CD4-positive, alpha-beta T cell treated with Interleukin-17A for 1 hour (primary cell): ENCODE data around the gene SNCB.
"Not testable (repeated sequence)": the region's sequence is repeated elsewhere in the genome, so short reads cannot be mapped to it uniquely, and the experiment has no call there.

ENCODE experiments used
- DNase-seq: peaks from one replicate; pipeline ENCODE4 v3.0.0-alpha.2; 2020

SNCB gene

DNA sequence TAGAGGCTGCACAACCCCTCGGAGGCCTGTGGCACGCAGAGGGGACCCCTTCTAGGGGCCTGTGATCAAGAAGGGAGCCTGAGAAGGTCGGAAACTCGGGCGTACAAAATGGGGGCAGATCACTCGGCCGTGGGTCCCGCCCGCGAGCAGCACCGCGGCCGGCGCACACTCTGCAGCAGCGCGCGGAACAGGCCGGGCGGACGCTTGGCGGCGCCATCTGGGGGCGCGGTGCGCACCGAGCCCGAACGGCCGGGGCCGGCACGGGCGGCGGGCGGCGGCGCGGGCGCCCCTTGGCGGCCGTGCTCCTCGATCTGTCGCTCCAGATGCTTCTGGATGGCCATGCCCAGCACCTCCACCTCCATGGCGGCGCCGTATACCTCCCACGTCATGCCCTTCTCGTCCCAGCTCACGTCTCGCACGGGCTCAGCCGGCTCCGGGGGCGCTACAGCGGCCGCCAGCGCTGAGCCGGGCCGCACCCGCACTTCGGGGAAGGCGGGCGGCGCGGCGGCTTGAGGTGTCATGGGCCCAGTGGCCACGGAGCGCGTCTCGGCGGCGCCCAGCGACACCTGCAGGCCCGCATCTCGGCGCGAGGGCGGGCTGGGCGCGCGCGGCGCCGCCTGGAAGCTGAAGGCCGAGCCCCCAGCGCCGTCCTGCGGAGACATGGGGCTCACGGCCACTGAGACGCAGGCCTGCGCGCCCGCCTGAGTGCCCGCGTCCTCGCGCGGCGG is 33.5 kb downstream of the SNCB start:
- peak; percentile 79 for DNase-seq

GRCh38 chr5:176596069-176596644 is 34.2 kb downstream of the SNCB start:
- no peak for DNase-seq

DNA sequence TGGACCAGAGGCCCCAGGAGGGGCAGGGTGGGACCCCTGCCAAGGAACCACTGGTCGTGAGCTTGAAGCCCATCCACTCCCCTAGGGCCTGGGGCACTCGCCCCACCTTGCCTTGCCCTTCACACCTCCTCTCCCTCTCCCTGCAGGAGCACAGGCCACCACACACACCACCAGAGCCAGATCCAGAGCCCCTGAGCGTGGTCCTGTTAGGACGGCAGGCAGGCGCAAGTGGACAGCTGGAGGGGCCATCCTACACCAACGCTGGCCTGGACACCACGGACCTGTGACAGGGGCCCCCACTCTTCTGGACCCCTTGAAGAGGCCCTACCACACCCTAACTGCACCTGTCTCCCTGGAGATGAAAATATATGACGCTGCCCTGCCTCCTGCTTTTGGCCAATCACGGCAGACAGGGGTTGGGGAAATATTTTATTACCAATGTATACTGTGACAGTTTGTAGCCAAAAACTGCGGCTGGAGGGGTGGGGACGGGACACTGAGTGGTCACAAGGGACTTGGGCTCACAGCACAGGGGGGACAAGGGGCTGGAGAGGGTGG is 34.9 kb downstream of the SNCB start:
- no peak for DNase-seq

DNA sequence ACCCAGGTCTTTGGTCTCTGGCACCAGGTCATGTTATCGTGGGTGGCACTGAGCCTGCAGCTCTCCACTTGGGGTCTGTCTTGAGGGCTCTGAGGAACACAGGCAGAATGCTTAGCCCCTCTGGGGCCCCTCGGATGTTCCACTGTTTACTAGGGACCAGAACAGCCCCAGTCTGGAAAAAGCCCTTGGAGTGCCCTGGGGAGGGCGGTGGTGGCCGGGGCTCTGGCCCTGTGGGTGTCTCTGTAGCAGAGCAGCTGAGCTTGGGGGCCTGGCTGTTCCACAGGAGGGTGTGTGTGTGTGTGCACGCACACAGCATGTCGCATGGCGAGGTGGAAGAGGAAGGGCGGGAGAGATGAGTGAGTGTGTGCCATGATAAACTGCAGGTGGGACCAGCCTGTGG is 35.8 kb downstream of the SNCB start:
- no peak for DNase-seq

GRCh38 chr5:176593273-176593869 is 37.0 kb downstream of the SNCB start:
- DNase-seq = no peak

GRCh38 chr5:176592573-176592972 is 37.8 kb downstream of the SNCB start:
- DNase-seq = no peak

- DNase-seq = not testable (repeated sequence)
Measured at GRCh38 chr5:176591667-176592066, 38.7 kb downstream of the SNCB start.

GRCh38 chr5:176590035-176590717 is 40.2 kb downstream of the SNCB start:
- no peak for DNase-seq

DNA sequence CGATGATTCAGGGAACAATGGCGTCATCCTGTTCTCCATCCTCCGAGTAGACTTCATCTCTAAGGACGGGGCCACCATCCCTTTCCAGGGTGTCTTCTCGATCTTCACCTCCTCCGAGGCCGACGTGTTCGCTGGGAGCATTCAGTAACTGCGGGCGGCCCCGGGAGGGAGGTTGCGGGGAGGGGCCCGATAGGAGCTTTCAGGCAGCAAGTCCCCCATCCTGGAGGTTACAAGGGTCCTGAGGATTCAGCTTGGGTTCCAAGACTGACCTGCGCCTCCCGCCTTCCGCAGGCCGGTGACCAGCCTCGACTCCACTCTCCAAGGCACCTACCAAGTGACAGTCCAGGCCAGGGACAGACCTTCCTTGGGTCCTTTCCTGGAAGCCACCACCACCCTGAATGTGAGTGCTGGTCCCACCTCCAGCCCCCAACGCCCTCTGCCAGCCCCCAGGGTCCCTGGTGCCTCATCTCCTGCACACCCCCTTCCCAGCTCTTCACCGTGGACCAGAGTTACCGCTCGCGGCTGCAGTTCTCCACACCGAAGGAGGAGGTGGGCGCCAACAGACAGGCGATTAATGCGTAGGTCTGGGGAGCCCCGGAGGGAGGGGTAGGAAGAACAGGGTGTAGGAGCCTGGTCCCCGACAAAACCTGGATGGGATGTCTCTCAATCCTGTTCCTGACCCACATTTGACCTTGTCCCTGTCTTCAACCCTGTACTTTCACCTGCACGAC is 41.1 kb downstream of the SNCB start:
- no peak for DNase-seq

DNA sequence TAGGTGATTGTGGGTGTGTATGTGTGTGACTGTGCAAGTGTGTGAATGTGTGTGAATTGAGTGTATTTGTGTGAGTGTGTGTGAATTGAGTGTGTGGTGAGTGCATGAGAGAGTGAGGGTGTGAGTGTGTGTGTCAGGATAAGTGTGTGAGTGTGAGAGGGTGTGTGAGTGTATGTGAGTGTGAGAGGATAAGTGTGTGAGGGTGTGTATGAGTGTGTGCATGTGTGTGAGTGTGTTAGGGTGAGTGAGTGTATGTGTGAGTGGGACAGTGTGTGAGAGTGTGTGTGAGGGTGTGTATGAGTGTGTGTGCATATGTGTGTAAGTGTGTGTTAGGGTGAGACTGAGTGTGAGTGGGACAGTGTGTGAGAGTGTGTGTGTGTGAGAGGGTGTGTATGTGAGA is 42.0 kb downstream of the SNCB start:
- no peak for DNase-seq

- no peak for DNase-seq
Measured at GRCh38 chr5:176587398-176587797, 42.9 kb downstream of the SNCB start.

DNA sequence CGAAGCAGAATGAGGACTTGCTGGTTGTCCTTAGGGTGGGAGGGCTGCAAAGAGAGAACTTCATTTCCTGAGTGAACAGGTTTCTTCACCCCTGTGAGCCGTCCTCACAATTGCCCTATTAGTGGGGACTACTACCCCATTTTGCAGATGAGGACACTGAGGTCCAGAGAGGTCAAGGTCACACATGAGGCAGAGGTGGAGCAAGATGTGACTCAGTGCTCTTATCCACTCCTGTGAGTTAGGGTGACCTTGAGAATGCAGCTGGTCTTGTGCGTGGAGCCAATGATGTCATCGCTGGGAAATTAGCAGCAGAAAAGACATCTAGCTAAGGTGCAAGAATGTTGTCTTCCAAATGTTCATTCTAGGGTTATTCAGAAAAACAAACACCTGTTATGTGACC is 47.3 kb downstream of the SNCB start:
- no peak for DNase-seq

GRCh38 chr5:176581361-176581760 is 49.0 kb downstream of the SNCB start:
- no peak for DNase-seq

DNA sequence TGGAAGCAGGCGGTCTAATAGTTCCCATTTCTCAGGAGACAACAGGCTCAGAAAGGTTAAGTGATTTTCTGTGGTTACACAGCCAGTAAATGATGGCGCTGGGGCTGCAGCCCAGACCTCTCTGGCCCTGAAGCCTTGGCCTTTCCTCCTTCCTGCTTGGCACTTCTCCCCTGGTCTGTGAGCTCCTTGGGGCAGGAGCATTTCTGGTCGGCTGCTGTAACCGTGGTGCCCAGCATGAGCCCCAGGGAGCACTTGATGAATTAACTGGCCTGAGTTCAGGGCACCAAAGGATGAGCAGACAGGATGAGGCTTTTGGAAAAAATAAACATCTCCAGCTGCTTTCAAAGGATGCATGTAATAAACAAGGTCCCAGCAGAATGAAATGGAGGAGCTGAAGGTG is 51.0 kb downstream of the SNCB start:
- no peak for DNase-seq

- DNase-seq = peak; percentile 53
Measured at GRCh38 chr5:176578391-176578808, 51.9 kb downstream of the SNCB start.

GRCh38 chr5:176577312-176578176 is 52.8 kb downstream of the SNCB start:
- DNase-seq = no peak

GRCh38 chr5:176575488-176576422 is 54.6 kb downstream of the SNCB start:
- DNase-seq = no peak

DNA sequence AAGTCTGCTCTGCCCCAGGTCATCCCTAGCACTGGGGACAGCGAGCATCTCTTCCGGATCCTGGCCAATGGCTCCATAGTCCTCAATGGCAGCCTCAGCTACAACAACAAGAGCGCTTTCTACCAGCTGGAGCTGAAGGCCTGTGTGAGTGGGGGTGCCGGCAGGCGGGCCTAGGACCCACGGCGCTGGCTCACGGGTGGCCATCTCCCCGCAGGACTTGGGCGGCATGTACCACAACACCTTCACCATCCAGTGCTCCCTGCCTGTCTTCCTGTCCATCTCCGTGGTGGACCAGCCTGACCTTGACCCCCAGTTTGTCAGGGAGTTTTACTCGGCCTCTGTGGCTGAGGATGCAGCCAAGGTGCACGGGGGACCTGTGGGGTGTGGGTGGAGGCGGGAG is 55.3 kb downstream of the SNCB start:
- DNase-seq = no peak

DNA sequence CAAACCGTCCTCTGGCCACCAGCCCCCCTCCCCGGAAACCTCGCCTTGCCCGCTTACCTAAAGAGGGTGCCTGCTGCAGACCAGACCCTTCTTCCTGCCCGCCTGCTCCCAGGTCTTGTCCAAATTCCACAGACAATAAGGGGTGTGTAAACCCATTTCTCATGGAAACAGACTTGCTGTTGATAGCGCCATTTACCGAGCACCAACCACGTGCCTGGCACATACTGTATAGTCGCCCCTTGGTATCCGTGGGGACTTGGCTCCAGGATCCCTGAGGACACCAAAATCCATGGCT is 56.1 kb downstream of the SNCB start:
- DNase-seq = no peak

DNA sequence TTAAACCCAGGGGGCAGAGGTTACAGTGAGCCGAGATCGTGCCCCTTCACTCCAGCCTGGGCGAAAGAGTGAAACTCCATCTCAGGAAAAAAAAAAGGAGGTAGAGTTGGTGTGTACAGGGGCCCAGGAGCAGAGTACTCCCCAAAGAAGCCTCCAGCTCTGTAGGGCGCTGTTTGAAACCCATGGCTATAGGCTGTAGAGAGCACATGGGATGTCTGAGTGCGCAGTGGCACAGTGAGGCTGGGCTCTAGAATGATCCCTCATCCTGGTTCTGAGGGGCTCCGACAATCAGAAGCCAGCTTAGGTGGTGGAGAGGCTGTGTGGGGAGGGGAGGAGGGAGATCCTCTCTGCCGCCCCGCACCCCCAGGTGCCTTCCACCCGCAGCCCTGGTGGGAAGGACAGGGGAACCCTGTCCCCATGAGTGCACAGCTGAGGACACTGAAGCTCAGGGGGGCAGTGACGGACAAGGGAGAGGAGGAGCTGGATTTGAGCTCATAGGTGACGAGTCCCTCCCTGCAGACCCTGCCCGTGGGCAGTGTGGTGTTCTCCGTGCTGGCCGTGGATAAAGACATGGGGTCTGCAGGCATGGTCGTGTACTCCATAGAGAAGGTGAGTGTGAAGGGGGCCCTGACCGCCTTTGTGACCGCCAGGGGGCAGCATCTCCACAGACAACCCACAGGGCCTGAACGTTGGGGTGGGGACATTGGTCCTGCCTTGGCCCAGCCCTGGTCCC is 56.6 kb downstream of the SNCB start:
- DNase-seq = peak; percentile 78
